ENCODE data around the gene CDH4.
"Not testable (repeated sequence)": the region's sequence is repeated elsewhere in the genome, so short reads cannot be mapped to it uniquely, and the experiment has no call there.

Gene CDH4

GRCh38 chr20:61464307-61465303 is 212.5 kb downstream of the CDH4 start:
- DNase-seq: no peak

GRCh38 chr20:61475729-61476128 is 223.7 kb downstream of the CDH4 start:
- no peak for DNase-seq

DNA sequence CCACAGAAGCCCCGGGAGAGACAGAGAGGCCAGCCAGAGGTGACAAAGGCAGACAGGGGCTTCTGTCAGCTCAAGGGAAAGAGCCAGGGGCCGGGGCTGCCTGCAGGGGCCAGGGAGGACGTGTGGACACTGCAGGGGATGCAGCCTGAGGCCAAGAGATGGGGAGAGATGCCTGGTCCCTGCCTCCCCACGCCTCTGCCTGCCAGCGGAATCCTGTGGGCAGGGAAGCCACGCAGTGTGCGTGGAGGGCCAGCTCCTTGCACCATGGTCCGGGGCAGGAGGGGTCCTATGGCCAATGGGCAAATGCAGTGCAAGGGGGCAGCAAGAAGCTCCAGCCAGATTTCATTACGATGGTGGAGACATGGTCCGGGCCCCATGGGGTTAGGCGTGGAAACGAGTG is 224.9 kb downstream of the CDH4 start:
- no peak for DNase-seq

GRCh38 chr20:61477451-61477861 is 225.4 kb downstream of the CDH4 start:
- DNase-seq: no peak

DNA sequence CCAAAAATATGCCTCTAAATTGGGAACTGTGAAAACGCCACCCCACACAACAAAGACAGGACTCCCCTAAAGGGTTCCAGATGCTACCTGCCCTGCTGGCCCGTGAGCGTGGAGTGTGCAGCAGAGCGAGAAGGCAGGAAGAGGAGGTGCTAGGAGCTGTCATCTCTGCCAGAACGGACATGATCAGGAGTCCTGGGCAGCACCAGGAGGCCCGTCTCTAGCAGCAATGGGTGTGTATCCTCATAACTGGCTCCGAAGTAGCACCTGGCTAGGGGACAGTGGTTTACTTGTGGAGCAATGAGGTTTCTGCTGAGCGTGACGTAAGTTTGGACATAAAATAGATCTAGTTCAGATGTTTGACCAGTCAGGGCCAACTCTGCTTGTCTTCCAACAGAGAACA is 226.0 kb downstream of the CDH4 start:
- no peak for DNase-seq

DNA sequence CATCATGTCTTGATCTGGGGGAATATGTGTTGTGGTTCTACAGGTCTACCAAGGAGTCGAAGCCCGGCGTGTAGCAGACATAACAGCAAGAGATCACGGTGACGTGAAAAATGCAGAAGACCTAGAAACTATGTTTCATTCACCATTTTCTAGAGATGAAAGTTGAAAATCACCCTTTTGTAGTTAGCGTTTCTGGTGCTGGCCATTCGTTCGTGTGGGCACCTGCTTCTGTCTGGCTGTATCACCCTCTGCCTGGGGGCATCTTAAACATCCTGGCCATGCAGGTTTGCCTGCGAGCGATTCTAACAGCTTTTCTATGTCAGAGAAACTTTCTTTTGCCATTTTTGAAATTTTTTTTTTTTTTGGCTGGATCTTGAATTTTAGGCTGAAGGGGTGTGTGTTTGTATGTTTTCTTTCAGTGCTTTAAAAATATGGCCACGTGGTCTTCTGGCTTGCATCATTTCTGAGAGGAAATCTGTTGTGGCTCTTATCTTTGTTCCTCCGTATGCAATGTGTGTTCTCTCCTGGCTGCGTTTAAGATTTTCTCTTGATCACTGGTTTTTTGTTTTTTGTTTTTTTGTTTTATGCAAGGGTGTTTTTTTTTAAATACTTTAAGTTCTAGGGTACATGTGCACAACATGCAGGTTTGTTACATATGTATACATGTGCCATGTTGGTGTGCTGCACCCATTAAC is 226.7 kb downstream of the CDH4 start:
- no peak for DNase-seq

DNA sequence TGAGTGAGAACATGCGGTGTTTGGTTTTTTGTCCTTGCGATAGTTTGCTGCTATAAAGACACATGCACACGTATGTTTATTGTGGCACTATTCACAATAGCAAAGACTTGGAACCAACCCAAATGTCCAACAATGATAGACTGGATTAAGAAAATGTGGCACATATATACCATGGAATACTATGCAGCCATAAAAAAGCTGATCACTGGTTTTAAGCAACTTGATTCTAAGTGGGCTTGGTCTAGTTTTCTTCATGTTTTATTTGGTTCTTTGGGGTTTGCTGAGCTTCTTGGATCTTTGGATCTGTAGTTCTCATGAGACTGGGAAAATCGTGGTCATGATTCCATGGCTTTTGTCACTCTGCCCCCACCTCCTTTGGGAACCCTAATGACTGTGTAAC is 227.4 kb downstream of the CDH4 start:
- DNase-seq: not testable (repeated sequence)

- no peak for DNase-seq
Observed at GRCh38 chr20:61480158-61480825, 228.2 kb downstream of the CDH4 start.

- no peak for DNase-seq
Observed at GRCh38 chr20:61482056-61482887, 230.2 kb downstream of the CDH4 start.

DNA sequence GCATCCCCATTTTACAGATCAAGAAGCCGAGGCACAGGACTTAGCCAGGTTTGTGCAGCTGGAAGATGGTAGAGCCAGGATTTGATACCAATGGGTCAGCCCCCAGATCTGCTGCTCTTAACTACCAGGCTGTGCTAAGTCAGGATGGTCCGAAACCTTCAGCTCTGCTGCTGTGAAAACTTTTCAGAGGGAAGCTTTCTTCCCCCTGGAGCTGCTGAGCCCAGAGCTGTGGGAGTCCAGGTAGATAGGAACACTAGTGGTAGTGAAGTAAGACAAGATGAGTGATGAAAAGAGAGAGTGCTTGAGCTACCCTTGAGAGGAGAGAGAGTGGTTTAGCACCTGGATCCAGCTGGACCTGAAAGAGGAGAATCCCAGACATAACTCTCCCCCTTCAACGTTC is 230.8 kb downstream of the CDH4 start:
- DNase-seq: no peak

GRCh38 chr20:61483336-61484067 is 231.4 kb downstream of the CDH4 start:
- DNase-seq: no peak

DNA sequence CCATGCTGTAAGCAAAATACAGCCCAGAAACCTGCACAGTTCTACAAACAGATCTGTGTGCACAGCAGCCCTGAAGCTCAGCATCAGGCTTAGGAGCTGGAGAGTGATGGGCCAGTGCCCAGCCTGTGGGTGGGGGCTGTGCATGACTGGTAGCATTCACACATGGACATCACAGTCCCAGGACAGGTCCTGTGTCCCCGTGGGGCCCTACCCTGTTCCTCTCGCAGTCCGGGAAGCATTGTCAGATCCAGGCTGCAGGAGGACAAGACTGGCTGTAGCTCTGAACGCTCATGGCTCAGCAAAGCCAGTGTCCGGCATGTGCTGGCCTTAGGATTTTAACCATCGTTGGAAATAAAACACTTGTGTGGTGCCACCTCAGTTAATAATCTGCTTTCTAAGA is 234.1 kb downstream of the CDH4 start:
- no peak for DNase-seq

GRCh38 chr20:61487346-61487996 is 235.4 kb downstream of the CDH4 start:
- DNase-seq: no peak

GRCh38 chr20:61487997-61488371 is 235.9 kb downstream of the CDH4 start:
- DNase-seq: no peak

GRCh38 chr20:61490721-61491120 is 238.7 kb downstream of the CDH4 start:
- no peak for DNase-seq

DNA sequence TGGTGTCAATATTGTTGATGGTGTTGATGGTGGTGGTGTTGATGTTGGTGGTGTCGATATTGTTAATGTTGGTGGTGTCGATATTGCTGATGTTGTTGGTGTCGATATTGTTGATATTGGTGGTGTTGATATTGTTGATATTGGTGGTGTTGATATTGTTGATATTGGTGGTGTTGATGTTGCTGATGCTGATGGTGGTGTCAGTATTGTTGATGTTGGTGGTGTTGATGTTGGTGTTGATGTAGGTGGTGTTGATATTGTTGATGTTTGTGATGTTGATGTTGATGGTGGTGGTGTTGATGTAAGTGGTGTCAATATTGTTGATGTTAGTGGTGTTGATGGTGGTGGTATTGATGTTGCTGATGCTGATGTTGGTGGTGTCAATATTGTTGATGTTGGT is 240.0 kb downstream of the CDH4 start:
- no peak for DNase-seq

DNA sequence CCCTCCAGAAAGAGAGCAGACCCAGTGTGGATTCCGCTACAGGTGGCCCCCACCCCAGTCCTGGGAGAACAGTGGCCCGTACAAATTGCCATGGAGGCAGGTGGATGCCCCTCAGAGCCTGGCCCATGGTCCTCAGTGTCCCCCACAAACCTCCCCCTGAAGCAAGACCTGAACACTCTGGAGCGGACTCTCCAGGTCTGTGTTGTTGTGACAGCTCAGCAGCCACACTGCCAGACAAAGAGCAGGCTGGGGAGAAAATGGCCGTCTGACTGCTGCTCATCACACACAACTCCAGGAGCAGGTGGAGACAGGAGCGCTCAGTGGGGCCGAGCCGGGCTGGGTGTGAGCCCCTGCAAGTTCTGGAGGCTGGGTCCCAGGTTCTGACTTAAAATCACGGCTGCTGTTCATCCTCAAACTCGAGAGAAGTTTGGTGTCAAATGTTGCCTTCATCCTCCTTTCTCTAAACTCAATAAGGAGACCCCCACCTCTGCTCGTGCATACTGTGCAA is 241.8 kb downstream of the CDH4 start:
- no peak for DNase-seq

DNA sequence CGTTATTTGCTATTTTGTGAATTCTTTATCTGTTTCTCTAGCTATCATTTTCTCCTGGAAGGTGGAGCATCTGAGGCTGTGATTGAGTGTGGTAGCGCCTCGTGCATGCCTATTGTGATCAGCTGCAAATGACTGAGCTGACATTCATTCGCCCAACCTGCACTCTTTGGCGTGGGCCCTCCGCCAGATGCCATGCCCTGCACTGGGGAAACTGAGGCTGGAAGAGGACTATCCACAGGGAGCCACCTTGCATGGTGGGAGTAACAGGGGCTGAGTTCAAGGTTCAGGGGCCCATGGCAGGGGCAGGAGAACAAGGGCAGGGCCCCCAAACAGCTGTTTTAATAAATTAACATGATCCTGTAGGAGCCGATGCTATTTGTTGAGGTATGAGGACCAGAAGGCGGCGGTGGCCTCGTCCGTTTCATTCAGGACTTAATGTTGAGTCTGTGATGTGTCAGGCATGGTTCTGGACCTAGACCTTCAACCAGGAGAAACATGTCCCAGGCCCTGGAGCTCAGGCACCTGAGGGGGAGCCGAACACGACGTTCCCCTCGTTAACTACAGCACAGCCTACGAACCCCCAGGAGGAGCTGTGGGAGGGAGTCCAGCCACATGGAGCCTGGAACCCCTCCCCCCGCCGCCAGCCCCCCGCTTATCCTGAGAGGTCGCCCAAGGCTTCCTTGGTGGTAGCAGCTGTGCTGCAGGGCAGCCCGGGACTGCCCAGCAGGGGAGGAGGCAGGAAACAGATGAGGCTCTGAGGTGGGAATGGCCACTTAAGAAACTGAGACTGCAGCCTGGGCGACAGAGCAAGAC is 242.9 kb downstream of the CDH4 start:
- DNase-seq: no peak

GRCh38 chr20:61497029-61497627 is 245.1 kb downstream of the CDH4 start:
- no peak for DNase-seq
